Activated CD8-positive, alpha-beta memory T cell treated with anti-CD3 and anti-CD28 coated beads, Interleukin-2, amount 50 U/mL, for 1 hour (primary cell): ENCODE results near the gene TMUB2.

Experiments
- DNase-seq: peaks from one replicate; pipeline ENCODE4 v3.0.0-alpha.2; 2020; ENCODE audit errors: extremely low read depth

The TMUB2 gene

DNA sequence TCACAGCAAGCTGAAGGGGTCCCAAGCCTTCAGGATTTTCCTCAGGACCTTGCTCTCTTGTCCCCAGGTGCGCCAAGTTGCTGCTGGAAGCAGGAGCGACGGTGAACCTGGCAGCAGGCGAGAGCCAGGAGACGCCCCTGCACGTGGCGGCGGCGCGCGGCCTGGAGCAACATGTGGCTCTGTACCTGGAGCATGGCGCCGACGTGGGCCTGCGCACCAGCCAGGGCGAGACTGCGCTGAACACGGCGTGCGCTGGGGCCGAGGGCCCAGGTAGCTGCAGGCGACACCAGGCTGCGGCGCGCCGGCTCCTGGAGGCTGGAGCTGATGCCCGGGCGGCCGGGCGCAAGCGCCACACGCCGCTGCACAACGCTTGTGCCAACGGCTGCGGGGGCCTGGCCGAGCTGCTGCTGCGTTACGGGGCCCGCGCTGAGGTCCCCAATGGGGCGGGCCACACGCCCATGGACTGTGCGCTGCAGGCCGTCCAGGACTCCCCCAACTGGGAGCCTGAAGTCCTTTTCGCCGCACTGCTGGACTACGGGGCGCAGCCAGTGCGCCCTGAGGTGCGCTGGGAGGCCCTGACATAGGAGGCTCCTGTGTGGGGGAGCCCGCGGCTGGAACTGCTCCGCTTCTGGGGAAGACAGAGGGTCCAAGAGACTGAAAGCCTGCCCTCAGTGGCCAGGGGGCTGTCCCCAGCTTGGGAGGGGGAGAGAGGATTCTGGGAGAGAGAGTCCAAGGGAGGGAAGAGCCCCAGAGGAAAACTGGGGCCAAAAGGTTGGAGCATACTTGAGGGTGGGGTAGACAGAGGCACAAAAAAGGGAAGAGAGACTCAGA lies 9.9 kb upstream of the TMUB2 start:
- no peak for DNase-seq

DNA sequence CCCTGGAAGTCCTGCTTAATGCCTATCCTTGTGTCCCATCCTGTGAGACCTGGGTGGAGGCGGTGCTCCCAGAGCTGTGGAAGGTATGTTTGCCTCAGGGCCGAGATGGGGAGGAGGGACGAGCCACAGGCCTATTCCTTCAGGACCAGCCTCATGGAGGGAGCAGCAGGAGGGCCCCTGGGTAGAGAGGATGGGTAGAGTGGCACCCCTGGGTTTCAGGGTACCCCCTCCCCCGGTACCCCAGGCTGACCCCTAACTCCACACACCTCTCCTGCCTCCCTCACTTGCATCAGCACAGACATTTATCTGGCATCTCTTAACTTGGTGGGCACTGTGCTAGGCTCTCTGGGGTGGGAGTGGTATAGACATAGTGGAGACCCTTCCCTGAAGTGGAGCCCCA lies 9.1 kb upstream of the TMUB2 start:
- DNase-seq, result no peak

DNA sequence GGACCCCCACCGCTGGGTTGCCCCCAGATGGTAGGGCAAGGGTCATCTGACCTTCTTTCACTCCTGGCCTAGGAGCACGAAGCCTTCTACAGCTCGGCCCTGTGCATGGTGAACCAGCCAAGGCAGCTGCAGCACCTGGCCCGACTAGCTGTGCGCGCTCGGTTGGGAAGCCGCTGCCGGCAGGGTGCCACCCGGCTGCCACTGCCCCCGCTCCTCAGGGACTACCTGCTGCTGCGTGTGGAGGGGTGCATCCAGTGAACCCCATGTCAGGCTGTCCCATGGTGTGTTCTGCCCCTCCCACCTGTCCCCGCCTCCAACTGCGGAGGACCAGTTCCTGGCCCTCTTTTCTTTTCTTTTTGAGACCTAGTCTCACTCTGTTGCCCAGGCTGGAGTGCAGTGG lies 8.6 kb upstream of the TMUB2 start:
- no peak for DNase-seq

DNA sequence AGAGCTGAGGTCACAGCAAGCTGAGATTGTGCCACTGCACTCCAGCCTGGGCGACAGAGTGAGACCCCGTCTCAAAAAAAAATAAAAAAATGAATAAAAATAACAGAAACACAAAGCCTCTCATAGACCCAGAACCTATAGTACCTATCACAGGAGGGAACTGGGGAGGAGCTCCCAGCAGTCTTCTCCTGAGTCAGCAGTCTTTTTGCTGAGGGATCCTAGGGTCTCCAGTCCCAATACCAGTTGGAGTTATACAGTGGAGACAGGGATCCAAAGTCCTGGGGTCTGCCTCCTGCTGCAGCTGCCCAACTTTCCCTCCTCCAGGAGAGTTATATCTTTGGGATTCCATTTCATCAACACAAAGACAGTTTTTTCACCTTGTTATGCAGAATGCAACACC lies 3.7 kb upstream of the TMUB2 start:
- DNase-seq, result no peak

DNA sequence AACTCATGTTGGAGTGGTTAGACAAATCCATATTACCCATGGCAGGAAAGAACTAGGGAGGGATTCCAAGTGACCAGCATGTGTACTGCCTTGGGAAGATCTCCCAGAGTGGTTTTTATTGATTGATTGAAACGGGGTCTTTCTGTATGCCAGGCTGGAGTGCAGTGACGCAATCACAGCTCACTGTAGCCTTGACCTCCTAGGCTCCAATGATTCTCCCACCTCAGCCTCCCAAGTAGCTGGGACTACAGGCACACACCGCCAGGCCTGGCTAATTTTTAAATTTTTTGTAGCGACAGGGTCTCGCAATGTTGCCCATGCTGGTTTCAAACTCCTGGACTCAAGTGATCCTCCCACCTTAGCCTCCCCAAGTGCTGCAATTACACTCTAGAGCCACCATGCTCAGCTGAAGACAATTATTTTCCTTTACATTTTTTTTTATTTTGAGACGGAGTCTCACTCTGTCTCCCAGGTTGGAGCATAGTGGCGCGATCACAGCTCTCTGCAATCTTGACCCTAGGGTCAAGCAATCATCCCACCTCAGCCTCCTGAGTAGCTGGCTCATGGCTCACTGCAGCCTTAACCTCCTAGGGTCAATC lies 2.5 kb upstream of the TMUB2 start:
- DNase-seq, result no peak

DNA sequence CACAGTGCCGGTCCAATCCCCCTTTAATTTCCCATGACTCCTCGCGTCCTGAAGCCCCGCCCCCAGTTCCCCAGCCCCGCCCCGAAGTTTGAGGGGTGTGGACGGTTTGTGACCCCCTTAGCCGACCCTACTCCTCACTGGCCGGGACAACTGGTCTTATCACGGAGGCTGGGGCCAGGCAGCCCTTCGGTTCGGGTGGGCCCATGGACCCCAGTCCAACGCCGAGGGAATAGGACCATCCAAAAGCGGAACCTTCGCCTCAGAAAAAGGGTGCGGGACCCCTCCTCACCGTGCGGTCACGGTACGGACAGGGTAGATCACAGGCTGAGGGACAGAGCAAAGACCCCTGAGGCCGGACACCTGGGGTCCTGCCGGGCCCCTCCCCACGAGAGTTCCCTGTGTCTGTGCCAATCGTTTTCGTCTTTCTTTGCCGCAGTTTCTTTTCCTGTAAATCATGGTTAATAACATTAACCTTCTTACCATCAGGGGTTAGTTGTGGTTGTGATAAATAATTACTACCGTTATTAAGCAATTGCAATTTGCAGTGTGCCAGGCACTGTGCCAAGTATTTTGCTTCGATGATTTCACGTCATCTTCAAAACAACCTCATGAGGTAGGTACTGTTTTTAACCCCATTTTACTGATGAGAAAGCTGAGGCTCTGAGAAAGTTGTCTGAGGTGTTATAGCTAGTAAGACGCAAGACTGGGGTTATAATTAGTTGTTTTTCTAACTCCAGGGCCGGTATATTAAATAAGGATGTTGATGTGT lies 543 bp downstream of the TMUB2 start:
- no peak for DNase-seq

DNA sequence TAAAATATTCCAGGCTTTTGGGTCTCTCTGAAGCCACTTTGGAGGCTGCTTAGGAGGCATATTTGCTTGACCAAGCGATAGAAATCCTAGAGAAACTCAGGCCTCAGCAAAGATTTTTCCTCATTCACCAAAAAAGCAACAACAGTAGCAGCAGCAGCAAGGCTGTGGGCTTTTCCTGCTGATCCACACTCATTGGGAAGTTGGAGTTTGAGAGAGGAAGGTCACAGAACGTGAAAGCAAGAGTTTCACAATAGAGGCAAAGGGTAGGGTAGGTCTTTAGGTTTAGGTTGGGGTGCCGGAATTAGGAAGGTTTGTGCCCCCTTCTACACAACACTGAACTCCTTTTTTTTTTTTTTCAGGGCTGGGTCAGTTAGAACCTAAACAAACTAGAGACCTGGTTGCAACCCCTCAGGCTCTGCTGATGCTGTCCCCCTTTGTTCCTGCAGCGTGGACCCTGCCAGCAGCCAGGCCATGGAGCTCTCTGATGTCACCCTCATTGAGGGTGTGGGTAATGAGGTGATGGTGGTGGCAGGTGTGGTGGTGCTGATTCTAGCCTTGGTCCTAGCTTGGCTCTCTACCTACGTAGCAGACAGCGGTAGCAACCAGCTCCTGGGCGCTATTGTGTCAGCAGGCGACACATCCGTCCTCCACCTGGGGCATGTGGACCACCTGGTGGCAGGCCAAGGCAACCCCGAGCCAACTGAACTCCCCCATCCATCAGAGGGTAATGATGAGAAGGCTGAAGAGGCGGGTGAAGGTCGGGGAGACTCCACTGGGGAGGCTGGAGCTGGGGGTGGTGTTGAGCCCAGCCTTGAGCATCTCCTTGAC lies 2.0 kb downstream of the TMUB2 start:
- DNase-seq, result no peak

DNA sequence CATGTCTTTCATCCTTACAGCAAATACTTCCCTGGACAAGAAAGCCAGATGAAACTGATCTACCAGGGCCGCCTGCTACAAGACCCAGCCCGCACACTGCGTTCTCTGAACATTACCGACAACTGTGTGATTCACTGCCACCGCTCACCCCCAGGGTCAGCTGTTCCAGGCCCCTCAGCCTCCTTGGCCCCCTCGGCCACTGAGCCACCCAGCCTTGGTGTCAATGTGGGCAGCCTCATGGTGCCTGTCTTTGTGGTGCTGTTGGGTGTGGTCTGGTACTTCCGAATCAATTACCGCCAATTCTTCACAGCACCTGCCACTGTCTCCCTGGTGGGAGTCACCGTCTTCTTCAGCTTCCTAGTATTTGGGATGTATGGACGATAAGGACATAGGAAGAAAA lies 3.7 kb downstream of the TMUB2 start:
- DNase-seq, result no peak

DNA sequence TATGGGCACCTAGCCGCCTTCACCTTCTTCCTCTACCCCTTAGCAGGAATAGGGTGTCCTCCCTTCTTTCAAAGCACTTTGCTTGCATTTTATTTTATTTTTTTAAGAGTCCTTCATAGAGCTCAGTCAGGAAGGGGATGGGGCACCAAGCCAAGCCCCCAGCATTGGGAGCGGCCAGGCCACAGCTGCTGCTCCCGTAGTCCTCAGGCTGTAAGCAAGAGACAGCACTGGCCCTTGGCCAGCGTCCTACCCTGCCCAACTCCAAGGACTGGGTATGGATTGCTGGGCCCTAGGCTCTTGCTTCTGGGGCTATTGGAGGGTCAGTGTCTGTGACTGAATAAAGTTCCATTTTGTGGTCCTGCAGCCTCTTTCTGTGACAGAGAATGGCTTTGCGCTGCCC lies 4.6 kb downstream of the TMUB2 start:
- DNase-seq, result no peak

DNA sequence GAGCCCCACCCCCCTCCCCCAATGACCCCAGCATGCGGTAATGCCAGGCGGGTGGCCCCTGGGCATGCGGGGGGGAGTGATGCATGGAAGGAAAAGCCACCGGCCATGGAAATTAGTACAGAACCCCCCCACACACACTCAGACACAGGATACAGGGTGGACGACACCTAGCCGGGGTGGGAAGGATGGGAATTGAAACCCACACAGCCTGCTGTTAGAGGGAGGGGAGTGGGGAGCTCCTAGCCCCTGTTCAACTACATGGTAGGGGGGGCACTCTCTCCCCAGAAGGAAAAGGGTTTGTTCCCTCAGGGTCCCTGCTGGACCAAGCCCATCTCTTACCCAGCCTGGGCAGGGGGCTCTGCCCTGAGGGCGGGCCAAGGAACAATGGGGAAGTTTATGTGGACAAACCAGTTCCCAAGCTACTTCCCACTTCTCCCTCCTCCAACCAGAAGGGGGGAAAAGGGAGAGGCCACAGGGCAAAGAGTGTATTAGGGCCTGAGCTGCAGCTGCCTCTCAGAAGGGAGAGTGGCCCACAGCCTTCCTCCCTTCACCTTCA lies 5.2 kb downstream of the TMUB2 start:
- no peak for DNase-seq

DNA sequence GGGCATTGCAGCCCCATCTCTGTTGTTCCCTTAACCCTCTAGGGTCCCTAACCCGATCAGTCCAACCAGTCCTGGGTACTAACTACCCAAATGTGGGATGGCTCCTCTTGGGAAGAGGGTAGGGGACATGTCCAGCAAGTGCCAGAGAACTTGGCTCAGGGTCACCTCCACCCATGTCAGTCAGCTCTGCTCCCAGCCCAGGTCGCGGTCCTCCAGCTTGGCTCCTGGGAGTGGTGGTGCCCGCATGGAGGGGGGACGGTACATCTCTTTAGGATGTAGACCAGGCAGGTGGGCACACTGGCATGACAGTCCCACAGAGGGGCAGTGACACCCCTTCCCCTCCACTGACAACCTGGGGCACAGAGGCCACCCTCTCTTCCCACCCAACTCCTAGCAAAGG lies 6.0 kb downstream of the TMUB2 start:
- DNase-seq, result no peak

DNA sequence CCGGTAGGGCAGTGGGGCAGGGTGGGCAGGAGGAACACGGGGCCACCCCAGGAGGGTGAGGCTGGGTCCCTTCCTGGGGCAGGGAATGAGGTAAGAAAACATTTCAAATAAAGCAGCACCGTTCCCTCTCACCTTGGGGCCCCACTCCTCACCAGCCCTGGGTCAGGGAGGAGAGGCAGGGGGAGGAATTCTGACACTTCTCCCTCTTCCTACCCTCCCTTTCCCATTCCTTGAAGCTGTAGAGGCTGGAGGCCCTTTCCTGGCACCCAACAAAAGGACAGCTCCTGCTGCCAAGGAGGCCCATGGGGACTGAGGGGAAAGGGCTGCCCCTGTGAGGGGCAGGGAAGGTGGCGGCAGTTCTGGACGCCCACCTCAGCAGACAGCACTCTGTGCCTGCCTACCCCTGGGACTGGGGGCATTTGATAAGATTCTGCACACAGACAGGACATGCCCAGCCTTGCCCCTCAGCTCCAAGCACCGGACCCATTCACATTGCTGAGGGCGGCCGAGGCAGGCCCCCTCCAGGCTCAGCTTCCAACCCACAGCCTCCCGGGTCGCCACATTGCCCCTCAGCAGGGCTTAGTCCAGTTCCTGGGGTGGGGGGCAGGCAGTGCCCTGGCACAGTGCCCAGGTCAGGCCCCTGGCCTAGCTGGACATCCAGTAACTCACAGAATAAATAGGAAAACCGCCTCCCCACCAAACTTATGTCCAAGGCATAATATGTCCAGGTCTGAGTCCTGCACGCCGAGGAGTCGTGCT lies 6.7 kb downstream of the TMUB2 start:
- DNase-seq, result no peak

DNA sequence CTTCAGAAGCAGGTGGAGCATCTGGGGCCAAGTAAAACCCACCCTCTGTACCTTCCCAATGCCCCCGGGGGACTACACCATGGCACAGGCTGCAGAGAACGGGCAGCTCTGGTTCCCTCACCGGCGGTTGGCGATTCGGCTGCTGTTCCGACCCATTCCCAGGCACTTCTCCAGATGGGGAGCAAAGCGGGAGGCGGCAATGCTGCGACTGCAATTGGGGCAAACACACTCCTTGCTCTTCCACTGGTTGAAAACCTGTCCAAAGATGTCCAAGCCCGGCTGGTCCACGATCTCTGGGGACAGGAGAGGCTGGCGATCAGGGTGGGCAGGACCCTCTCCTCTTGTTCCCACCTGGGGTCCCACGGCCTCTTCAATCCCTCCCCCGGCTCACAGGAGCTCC lies 10.3 kb downstream of the TMUB2 start:
- DNase-seq, result no peak

DNA sequence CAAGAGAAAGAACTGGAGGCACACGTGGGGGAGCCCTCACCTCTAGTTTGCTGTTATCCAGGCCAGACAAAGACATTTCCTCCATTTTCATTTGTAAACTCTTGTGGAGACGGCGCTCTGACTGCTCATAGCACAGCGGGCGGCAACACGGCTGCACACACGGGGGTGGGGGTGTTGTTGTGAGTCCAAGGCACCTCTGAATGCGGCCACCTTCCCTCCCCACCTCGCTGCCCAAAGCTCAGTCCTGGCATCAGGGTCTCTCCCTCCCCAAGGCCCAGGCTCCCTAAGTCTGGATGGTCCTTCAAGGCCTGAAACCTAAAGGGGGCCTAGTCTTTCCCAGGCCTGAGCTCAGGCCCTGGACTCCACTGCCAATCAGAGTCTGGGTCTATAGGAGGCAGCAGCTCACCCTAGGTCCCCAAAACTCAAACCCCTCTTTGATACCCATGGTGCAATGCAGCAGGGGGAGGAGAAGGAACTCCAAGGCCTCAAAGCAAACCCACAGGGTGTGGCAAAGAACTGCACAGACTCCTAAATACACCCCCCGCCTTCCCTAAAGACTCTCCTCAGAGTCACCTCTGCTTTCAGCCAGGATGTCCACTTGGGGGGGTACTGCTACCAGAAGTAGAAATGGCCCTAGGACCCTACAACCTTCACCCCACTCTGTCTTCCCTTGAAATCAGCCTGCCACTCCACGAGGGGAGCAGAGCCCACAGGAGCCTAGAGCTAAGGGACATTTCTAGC lies 11.4 kb downstream of the TMUB2 start:
- DNase-seq, result no peak

DNA sequence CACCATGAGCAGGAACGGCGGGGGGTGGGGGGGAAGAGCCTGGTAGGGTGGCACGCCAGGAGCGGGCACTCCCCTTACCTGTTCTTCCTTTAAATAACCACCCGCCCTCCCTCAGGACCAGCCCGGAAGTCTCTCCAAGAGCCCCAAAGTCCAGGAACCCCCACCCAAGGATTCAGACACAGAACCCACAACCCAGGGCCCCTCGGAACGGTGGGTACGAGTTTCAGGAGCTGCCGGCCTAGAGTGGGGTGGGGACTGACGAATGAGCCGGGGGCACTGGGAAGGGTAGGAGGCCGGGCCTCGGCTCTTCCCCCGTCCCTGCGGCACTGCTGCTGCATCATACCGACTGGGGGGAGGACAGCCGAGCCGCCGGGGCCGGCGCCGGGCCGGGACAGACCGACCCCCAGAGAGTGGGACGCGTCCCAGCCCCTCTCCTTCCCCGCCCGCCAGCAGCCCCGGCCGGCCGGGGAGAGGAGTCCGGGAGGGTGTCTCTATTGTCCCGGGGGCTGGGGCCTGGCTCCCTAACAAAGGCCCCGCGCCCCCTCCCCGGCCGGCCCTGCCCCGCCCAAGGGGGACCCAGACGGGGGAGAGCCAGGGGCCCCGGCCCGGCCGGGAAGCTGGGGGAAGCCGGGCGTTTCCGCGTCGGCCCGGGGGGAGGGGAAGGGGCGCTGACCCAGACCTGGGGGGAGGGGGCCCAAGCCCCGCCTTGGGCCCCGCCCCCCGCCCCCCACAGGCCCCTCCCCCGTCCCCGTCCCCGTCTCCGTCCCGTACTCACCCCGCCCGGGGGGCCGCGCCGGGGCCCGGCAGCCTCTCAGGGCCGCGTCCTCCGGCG lies 12.2 kb downstream of the TMUB2 start:
- DNase-seq, result no peak

DNA sequence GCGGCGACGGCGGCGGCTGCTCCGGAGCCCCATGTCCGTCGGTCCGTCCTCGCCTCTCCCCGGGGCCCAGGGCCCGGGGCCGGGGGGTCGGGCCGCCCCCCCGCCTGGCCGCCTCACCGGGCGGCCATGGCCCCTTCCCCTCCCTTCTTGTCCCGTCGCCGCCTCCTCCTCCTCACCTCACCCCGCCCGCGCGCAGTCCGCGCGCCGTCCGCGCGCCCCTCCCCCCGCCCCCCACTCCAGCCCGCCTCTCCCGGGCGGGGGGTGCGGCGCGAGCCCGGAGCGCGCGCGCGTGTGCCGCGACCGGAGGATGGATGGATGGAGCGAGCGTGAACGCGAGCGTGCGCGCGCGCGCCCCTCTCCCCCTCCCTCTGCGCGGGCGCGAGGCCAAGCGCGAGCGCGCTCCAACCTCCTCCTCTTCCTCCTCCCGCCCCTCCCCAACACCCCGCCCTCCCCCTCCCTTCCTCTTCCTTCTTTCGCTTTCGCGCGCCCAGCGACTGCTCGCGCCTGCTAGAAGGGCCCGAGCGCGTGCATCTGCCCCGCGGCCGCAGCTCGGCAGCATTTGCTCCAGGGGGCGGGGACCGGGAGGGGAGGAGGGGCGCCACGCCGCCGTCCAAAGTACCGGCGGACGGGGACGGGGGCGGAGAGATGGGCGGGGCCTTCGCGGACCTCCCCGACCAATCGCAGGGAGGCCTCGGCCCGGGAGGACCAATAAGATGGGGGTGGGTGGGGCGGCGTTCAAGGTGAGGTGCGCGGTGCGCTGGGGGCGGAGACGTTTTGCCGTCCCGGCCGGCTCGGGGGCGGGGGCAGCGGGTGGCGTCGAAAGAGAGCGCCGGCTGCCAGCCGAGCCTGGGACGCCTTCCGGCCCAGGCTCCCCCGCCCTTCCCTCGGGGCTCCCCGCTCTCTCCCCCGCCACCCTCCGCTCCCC lies 13.0 kb downstream of the TMUB2 start, which contains the start of gene ATXN7L3:
Gene ATXN7L3, minus strand, starts transcription at position 332 of the 925 bp plus-strand sequence. CDS start 1,814 bp downstream, outside the sequence.
- DNase-seq, result peak; percentile 99

DNA sequence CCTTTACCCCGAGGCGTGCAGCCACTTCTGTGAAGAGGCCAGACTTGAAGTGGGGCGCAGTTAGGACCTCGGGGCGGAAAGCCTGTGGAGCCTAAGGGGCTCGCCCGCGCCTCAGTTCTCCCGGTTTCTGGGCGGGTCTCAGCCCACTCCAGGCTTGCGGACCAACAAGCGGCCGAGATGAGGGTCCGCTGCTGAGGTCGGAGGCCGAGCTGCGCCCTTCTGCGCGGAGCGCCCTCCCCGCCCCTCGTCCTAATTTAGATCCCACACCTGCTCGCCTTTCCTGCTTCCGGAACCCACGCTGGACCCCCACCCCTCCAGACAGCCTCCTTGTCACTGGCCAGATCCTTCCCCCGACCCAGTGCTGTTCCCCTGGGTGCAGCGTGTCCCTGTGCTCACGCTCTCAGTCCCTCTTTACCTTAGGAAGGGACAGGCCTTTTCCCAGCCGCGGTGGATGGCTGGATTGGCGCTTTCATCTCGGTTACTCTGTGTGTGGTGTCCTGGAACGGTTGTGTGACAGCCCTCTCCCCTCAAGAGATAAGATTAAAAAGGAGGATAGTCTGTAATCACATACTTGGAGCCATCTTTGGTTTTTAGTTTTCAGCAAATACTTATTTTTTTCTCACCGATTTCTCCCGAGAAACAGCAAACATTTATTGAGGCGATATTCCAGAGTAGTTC lies 13.8 kb downstream of the TMUB2 start:
- DNase-seq, result no peak
